22Rv1 (cell line): ENCODE results near the gene SLX4IP.

Experiments
- H3K27ac ChIP-seq: fragments of 450-650 bp; 2 replicates; pipeline ENCODE4 v1.5.1; 2017
- ZFX ChIP-seq: fragments of 450-650 bp; IDR thresholded peaks from 2 replicates; pipeline ENCODE4 v1.6.1; 2017; ENCODE audit warnings: antibody characterized with exemption, borderline replicate concordance
- TF ChIP-seq, protein P1 (sequence below): fragments of 450-650 bp; IDR thresholded peaks from 2 replicates; pipeline ENCODE4 v1.5.1; 2017; ENCODE audit warnings: mild to moderate bottlenecking

SLX4IP gene

DNA sequence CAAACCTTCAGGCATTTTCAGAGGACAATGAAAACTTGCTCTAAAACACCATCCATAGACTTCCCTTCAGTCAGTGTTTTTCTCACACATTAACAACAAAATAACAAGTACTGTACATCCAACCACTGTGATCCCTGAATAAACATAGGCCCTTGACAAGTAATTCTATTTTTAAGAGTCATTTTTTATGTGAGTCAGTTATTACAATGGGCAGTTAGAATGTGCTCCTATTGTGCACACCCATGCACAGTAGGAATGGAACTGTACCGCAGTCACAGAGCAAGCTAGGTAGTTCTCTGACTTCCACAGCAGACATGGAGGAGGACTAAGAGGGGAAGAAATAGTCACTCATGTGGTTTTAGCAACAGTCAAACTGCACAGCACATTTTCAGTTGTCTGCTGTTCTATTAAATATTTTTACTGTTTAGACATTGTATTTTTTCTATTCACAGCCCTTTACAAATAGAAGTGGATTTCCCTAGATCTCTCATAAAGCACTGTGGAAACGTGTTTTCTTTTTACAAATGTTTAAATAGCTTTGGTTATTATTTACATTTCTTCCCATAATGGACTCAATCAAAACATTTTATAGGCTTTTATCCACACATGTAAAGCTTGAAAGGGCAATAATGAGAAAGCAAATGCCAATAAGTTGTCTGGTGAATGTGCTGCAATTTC lies 138.3 kb downstream of the SLX4IP start:
- TF ChIP-seq ZFX: no peak
- TF ChIP-seq, protein P1, sequence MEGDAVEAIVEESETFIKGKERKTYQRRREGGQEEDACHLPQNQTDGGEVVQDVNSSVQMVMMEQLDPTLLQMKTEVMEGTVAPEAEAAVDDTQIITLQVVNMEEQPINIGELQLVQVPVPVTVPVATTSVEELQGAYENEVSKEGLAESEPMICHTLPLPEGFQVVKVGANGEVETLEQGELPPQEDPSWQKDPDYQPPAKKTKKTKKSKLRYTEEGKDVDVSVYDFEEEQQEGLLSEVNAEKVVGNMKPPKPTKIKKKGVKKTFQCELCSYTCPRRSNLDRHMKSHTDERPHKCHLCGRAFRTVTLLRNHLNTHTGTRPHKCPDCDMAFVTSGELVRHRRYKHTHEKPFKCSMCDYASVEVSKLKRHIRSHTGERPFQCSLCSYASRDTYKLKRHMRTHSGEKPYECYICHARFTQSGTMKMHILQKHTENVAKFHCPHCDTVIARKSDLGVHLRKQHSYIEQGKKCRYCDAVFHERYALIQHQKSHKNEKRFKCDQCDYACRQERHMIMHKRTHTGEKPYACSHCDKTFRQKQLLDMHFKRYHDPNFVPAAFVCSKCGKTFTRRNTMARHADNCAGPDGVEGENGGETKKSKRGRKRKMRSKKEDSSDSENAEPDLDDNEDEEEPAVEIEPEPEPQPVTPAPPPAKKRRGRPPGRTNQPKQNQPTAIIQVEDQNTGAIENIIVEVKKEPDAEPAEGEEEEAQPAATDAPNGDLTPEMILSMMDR: no peak
- H3K27ac ChIP-seq: no peak overlapping the region

DNA sequence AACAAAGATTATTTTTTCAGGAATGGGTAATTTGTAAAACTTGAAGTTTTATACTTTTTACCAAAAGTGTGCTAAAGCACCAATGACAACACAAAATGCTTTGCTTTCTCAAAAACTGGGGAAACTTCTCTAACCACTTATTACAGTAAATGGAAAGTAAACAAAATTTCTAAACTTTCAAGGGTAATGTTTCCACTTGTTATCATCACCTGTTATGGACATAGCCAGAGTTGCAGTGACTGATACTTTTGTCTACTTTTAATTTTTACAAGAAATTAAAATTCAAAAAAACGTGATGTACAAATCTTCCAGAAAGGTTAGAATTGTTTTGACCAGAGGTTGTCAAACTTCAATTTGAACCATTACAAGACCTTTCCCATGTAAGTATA lies 138.8 kb downstream of the SLX4IP start:
- H3K27ac ChIP-seq: no peak overlapping the region
- TF ChIP-seq ZFX: no peak
- TF ChIP-seq, protein P1: no peak

DNA sequence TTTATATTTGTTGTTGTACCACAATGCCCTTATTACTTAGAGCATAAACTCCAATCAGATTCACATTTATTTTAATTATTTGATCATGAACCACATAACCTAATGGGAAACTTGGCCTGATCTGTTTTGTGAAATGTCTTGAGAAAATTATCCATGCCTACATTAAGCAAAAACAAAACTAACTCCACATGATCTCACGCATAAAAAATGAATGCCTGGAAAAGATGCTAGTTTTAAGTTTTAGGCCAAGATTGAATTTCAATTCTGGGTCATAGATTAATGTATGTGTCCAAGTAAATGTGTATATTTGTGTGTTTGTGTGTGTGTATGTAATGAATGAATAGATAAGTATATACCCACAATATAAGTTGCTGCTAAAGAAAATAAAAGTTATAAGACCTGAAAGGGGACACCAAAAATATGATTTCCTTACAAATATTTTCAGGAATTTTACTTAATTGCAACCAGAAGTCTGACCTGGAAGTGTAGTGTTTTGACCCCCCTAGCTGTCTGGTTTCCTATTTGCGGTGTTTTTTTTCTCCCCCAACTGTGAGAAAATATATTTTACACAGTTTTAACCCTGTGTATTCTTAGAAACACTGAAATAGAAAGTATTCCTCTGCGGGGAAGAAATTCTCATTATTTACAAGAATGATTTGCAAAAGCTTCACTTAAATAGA lies 141.4 kb downstream of the SLX4IP start:
- no peak overlapping the region for H3K27ac ChIP-seq
- no peak for TF ChIP-seq ZFX
- TF ChIP-seq, protein P1: no peak

DNA sequence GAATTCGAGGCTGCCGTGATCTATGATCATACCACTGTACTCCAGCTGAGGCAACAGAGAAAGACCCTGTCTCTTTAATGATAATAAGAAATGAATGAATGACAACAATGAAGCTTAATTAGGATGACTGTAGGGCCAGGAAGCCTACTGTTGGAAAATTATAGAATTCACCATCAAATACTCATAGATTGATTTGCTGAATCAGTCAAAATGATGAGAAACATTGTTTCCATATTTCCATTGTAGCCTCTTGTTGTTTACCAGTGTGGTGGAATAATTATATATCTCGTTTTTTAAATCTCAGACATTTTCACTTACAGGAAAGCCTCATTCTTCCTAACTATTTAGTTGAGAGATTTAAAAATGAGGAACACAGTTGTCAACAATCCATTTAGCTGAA lies 142.5 kb downstream of the SLX4IP start:
- TF ChIP-seq, protein P1: no peak
- TF ChIP-seq ZFX: no peak
- H3K27ac ChIP-seq: no peak overlapping the region

DNA sequence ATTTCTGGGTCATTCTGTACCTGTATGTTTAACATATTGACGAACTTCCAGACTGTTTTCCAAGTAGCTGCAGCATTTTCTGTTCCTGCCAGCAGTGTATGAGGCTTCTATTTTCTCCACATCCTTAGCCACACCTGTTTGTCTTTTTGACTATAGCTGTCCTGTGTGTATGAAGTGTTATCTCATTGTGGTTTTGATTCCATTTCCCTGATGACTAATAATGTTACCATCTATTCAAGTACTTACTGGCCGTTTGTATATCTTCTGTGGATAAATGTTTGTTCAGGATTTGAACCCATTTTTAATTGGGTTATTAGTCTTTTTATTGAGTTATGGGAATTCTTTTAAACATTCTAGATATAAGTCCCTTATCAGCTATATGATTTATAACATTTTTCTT lies 143.5 kb downstream of the SLX4IP start:
- H3K27ac ChIP-seq: no peak overlapping the region
- TF ChIP-seq, protein P1: no peak
- no peak for TF ChIP-seq ZFX

DNA sequence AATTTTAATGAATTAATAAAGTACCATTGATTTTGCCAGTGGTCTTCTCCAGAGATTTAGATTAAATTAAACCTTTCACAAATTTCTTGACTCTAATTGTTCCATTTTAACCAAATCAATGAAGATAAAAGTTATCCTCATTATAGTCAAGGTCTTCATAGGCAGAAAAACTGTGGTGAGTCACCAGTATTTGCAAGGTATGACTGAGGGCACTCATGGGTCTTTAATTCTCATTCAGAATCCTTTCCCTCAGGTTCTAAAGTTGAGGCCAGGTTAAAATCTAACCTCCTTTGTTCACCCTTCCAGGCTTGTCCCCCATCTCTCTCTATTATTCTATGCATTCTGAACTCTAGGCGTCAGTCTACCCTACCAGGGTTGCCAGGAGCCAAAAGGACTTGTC lies 144.8 kb downstream of the SLX4IP start:
- TF ChIP-seq ZFX: no peak
- TF ChIP-seq, protein P1: no peak
- H3K27ac ChIP-seq: no peak overlapping the region

DNA sequence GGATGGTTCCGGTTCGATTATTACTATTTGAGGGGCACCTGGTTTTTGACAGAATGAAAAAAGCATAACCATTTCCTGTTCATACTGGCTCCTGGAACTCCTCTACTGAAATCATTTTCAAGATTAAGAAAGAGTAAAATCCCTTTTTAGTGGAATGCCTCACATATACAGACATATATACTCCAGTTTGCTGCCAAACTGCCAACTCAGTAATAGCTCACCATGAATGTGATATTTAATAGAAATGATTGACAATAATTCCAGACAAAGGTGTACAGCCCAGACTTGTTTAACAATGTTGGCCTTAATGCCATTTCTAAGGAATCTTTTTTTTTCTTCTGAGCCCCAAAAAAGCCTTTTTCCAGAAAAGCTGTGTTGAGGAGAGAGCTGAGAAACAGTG lies 145.6 kb downstream of the SLX4IP start:
- no peak overlapping the region for H3K27ac ChIP-seq
- TF ChIP-seq, protein P1: no peak
- TF ChIP-seq ZFX: no peak
